ENCODE measurements around the gene FAM135A. TPM values are rescaled to one million over a fixed set of nuclear protein-coding genes. Genes with fewer than 3 reads are reported as not detected.
"Not testable (repeated sequence)": the region's sequence is repeated elsewhere in the genome, so short reads cannot be mapped to it uniquely, and the experiment has no call there.

FAM135A gene
- total and polyA plus RNA-seq, 2 donors (not counting 1 experiment from before 2014, with no cell fraction given): 3.9 to 30.6 TPM

- WGBS (ENCODE audit: insufficient coverage): 96% methylated on average over 9 of the region's 13 CpGs
- POLR2A ChIA-PET; H2AFZ ChIP-seq (ENCODE audit: insufficient read depth, low read depth, low read length, poor library complexity, severe bottlenecking); H3K4me2 ChIP-seq (replicated peaks; ENCODE audit: low read depth, low read length, poor library complexity, severe bottlenecking); H3K36me3 ChIP-seq (replicated peaks in 1 of 2; ENCODE audit: control extremely low read depth in 1 of 2, control insufficient read depth in 1 of 2, extremely low read depth in 1 of 2, insufficient read depth in 2 of 2, low read length in 1 of 2); ATAC-seq (ENCODE audit: low read depth); H3K4me1 ChIP-seq (ENCODE audit: control insufficient read depth in 2 of 2, insufficient read depth in 2 of 2, low read length in 2 of 2); H3K4me3 Mint-ChIP-seq; H3K4me1 Mint-ChIP-seq; H3K27ac Mint-ChIP-seq; H3K79me2 ChIP-seq (ENCODE audit: control insufficient read depth, insufficient read depth, low read length); H3K9ac ChIP-seq (ENCODE audit: low read length); CTCF ChIA-PET; H3K27me3 Mint-ChIP-seq; DNase-seq; H4K20me1 ChIP-seq (ENCODE audit: control insufficient read depth, insufficient read depth, low read length, poor library complexity, severe bottlenecking); intact Hi-C loops (cut with micrococcal nuclease); H3K27ac ChIP-seq (ENCODE audit: low read length in 2 of 2); H3K4me3 ChIP-seq (ENCODE audit: control extremely low read depth in 1 of 5, extremely low read depth in 1 of 5, insufficient read depth in 1 of 5, low read depth in 2 of 5, low read length in 4 of 5); H3K27me3 ChIP-seq (replicated peaks in 1 of 4; ENCODE audit: control extremely low read depth in 1 of 4, control insufficient read depth in 3 of 4, insufficient read depth in 4 of 4, low read length in 3 of 4): not testable (repeated sequence)
- H3K9me3 Mint-ChIP-seq (ENCODE audit: insufficient read depth): peaks cover 12% of the 10 kb centered on the region
- H3K9me3 ChIP-seq (ENCODE audit: control extremely low read depth in 1 of 3, control insufficient read depth in 2 of 3, insufficient read depth in 1 of 3, low read length in 2 of 3): peaks cover 0 to 14% (median 7%) of the 10 kb centered on the region in 3 donors
Observed at GRCh38 chr6:70447343-70448070, 34.2 kb downstream of the FAM135A start.

- not testable (repeated sequence) for H3K79me2 ChIP-seq (ENCODE audit: control insufficient read depth, insufficient read depth, low read length); H3K27ac Mint-ChIP-seq
Observed at GRCh38 chr6:70453899-70454298, 40.6 kb downstream of the FAM135A start.

More at GRCh38 chr6:70453899-70454298, 40.6 kb downstream of the FAM135A start:
- POLR2A ChIA-PET; H2AFZ ChIP-seq (ENCODE audit: insufficient read depth, low read depth, low read length, poor library complexity, severe bottlenecking); H3K27me3 ChIP-seq (replicated peaks in 1 of 4; ENCODE audit: control extremely low read depth in 1 of 4, control insufficient read depth in 3 of 4, insufficient read depth in 4 of 4, low read length in 3 of 4); H4K20me1 ChIP-seq (ENCODE audit: control insufficient read depth, insufficient read depth, low read length, poor library complexity, severe bottlenecking); H3K4me1 Mint-ChIP-seq; ATAC-seq (ENCODE audit: low read depth); H3K4me2 ChIP-seq (replicated peaks; ENCODE audit: low read depth, low read length, poor library complexity, severe bottlenecking); H3K9me3 Mint-ChIP-seq (ENCODE audit: insufficient read depth); CTCF ChIA-PET; H3K27ac ChIP-seq (ENCODE audit: low read length in 2 of 2); H3K9me3 ChIP-seq (ENCODE audit: control extremely low read depth in 1 of 3, control insufficient read depth in 2 of 3, insufficient read depth in 1 of 3, low read length in 2 of 3); H3K36me3 ChIP-seq (replicated peaks in 1 of 2; ENCODE audit: control extremely low read depth in 1 of 2, control insufficient read depth in 1 of 2, extremely low read depth in 1 of 2, insufficient read depth in 2 of 2, low read length in 1 of 2); H3K9ac ChIP-seq (ENCODE audit: low read length); DNase-seq; intact Hi-C loops (cut with micrococcal nuclease); H3K4me3 ChIP-seq (ENCODE audit: control extremely low read depth in 1 of 5, extremely low read depth in 1 of 5, insufficient read depth in 1 of 5, low read depth in 2 of 5, low read length in 4 of 5); H3K27me3 Mint-ChIP-seq; H3K4me1 ChIP-seq (ENCODE audit: control insufficient read depth in 2 of 2, insufficient read depth in 2 of 2, low read length in 2 of 2); H3K4me3 Mint-ChIP-seq: not testable (repeated sequence)
- 100% methylated on average over 2 of the region's 2 CpGs for WGBS (ENCODE audit: insufficient coverage)

Measured in B cell (primary cell).